Stimulated activated naive CD8-positive, alpha-beta T cell treated with anti-CD3 and anti-CD28 coated beads, Interleukin-15, Interleukin-2, amounts not matched to agents 100 ng/mL and 50 ng/mL, for 24 hours (primary cell): ENCODE measurements around the gene SLIT3.
"Not testable (repeated sequence)": the region's sequence is repeated elsewhere in the genome, so short reads cannot be mapped to it uniquely, and the experiment has no call there.

Experiments
- H3K27ac Mint-ChIP-seq: one replicate; pipeline ENCODE4 v1.8.0; 2021; ENCODE audit warnings: mild to moderate bottlenecking, mixed read lengths
- H3K27me3 Mint-ChIP-seq: one replicate; pipeline ENCODE4 v1.8.0; 2021; ENCODE audit warnings: mixed read lengths
- H3K36me3 Mint-ChIP-seq: one replicate; pipeline ENCODE4 v1.8.0; 2021; ENCODE audit warnings: low read depth, mixed read lengths
- H3K4me1 Mint-ChIP-seq: one replicate; pipeline ENCODE4 v1.8.0; 2021; ENCODE audit warnings: low read depth, mixed read lengths
- H3K4me3 Mint-ChIP-seq: one replicate; pipeline ENCODE4 v1.8.0; 2021; ENCODE audit warnings: mild to moderate bottlenecking, mixed read lengths
- H3K9me3 Mint-ChIP-seq: one replicate; pipeline ENCODE4 v1.8.0; 2021; ENCODE audit warnings: mixed read lengths

Gene SLIT3

DNA sequence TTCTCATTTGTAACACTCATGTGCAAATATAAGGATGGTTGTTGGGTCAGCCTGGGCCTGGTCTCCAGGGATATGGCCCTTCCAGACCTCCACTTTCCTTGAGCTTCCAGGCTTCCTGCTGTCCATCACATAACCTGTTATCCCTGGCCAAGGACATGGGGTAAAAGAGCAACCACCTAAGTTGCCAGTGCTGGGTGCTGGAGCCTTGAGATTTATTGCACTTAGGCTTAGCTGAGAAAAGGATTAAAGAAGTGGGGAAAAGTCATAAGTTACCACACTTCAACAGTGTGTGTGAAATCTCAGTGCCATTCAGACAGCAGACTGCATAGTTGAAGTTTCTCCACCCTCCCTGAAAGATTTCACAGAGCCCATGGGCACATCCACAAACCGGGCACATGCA, 663.1 kb downstream of the SLIT3 start:
- no peaks in the 10 kb centered on the region for H3K4me1 Mint-ChIP-seq
- H3K9me3 Mint-ChIP-seq: no peaks in the 10 kb centered on the region
- no peaks in the 10 kb centered on the region for H3K36me3 Mint-ChIP-seq
- no peaks in the 10 kb centered on the region for H3K27me3 Mint-ChIP-seq
- H3K27ac Mint-ChIP-seq: no peak overlapping the region
- no peak overlapping the region for H3K4me3 Mint-ChIP-seq

DNA sequence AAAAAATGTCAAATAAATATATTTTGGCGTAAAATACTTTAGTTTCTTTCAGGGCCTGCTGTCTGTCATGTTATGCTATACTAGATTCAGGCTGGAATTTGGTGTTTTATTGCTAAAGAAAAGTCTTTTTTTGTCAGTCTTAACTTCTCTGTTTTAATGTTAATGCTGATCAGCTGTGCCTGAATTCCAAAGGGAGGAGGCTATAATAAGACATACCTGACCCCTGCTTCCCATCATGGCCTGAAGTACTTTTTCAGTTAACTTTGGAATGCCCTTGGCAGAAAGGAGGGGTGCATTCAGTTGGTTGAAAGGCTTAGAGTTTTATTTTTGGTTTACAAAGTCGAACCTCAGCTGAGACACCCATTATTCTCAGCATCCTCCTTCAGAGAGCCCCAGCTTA, 663.7 kb downstream of the SLIT3 start:
- no peaks in the 10 kb centered on the region for H3K27me3 Mint-ChIP-seq
- no peak overlapping the region for H3K27ac Mint-ChIP-seq
- no peak overlapping the region for H3K4me3 Mint-ChIP-seq
- H3K9me3 Mint-ChIP-seq: no peaks in the 10 kb centered on the region
- no peaks in the 10 kb centered on the region for H3K4me1 Mint-ChIP-seq
- H3K36me3 Mint-ChIP-seq: no peaks in the 10 kb centered on the region

DNA sequence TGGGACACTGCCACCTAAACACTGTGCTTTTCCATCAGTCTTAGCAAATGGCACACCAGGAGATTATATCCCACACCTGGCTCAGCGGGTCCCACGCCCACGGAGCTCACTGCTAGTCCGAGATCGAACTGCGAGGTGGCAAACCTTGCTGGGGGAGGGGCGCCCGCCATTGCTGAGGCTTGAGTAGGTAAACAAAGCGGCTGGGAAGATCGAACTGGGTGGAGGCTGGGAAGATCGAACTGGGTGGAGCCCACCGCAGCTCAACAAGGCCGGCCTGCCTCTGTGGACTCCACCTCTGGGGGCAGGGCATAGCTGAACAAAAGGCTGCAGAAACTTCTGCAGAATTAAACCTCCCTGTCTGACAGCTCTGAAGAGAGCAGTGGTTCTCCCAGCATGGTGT, 670.0 kb downstream of the SLIT3 start:
- H3K36me3 Mint-ChIP-seq, H3K4me3 Mint-ChIP-seq, H3K9me3 Mint-ChIP-seq, H3K27ac Mint-ChIP-seq, H3K4me1 Mint-ChIP-seq: not testable (repeated sequence)
- H3K27me3 Mint-ChIP-seq: peaks cover 14% of the 10 kb centered on the region

DNA sequence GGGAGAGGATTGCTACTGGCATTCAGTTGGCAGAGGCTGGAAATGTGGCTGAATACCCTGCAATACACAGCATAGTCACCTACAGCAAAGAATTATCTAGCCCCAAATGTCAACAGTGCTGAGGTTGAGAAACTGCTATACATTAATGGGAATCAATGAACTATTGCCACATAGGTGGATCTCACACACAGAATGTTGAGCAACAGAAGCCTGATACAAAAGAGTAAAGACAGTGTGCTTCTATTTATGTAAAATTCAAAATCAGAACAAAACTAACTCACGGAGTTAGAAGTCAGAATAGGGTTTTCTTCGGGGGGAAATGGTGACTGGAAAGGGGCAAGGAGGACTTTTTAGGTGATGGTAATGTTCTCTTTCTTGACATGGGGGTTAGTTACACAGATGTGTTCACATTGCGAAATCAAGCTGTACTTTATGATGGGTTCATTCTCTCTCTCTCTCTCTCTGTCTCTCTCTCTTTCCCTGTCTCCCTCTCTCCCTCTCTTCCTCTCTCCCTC, 676.0 kb downstream of the SLIT3 start:
- peaks cover 9% of the 10 kb centered on the region for H3K27me3 Mint-ChIP-seq
- peaks cover under 1% of the 10 kb centered on the region for H3K9me3 Mint-ChIP-seq
- no peaks in the 10 kb centered on the region for H3K36me3 Mint-ChIP-seq
- H3K4me1 Mint-ChIP-seq: no peaks in the 10 kb centered on the region
- no peak overlapping the region for H3K27ac Mint-ChIP-seq
- H3K4me3 Mint-ChIP-seq: no peak overlapping the region

DNA sequence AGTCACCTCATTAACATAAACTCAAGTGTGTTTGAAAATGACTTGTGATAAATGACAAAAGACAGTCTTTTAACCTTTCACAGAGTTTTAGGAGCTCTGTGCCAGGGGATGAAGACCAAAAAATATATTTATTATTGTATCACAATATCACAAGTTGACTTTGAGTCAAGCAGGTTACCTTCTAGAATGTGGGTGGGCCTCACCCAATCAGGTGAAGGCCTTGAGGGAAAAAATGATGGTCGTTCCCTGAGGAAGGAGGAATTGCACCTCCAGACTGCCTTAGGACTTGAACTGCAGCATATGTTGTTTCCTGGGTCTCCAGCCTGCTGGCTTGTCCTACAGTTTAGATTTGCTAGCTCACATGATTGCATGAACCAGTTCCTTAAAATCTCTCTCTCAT, 680.1 kb downstream of the SLIT3 start:
- H3K4me3 Mint-ChIP-seq: no peak overlapping the region
- no peaks in the 10 kb centered on the region for H3K4me1 Mint-ChIP-seq
- no peaks in the 10 kb centered on the region for H3K36me3 Mint-ChIP-seq
- no peaks in the 10 kb centered on the region for H3K9me3 Mint-ChIP-seq
- H3K27me3 Mint-ChIP-seq: no peaks in the 10 kb centered on the region
- no peak overlapping the region for H3K27ac Mint-ChIP-seq

DNA sequence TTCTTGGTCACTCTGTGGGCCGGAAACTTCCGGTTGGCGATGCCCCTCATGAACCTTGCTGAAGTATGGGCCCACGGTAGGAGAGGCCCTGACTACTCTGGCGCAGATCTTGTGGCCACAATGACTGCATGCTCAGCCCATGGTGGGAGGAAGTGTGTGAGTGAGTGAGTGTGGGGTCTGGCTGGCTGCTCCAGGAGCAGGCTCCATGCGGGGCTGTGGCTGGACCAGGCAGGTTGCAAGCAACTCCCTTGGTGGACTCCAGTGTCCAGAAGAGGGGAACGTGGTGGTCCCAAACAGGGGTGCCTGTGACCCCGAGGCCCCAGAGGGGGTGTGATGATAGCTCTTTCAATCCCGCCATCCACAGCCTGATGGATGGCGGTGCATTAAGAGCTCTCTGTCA, 686.3 kb downstream of the SLIT3 start:
- Mint-ChIP-seq H3K27ac (no peak overlapping the region), H3K36me3 (no peaks in the 10 kb centered on the region), H3K9me3 (peaks cover 6% of the 10 kb centered on the region), H3K4me1 (peaks cover 10% of the 10 kb centered on the region), H3K27me3 (no peaks in the 10 kb centered on the region), H3K4me3 (no peak overlapping the region)

DNA sequence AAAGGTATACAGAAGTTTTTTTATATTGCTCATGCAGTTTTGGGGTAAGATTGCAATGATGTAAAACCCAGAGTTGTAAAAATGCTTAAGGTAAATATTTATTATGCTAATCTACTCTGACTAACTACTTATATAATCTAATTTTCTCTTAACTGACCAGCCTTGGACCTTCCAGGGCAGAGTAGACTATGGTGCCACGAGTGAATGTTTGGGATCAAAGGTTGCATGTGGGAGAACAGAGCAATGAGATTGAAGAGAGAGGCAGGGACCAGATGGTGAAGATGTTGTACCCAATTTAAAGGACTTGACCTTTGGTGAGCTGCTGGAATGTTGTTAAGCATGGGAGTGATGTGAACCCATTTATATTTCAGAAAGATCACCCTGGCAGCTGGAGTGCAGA, 686.9 kb downstream of the SLIT3 start:
- Mint-ChIP-seq H3K27me3 (no peaks in the 10 kb centered on the region), H3K36me3 (no peaks in the 10 kb centered on the region), H3K4me3 (no peak overlapping the region), H3K27ac (no peak overlapping the region), H3K4me1 (peaks cover 10% of the 10 kb centered on the region), H3K9me3 (peaks cover 6% of the 10 kb centered on the region)

DNA sequence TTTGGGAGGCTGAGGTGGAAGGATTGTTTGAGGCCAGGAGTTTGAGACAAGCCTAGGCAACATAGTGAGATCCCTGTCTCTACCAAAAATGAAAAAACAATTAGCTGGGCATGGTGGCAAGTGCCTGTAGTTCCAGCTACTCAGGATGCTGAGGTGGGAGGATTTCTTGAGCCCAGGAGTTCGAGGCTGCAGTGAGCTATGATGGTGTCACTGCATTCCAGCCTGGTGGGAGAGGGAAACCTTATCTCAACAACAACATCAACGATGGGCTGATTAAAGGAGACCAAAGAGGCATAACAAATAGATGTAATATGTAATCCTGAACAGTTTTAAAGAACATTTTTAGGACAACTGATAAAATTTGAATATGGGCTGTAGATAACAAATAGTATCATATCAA, 687.5 kb downstream of the SLIT3 start:
- H3K4me1 Mint-ChIP-seq: peaks cover 15% of the 10 kb centered on the region
- no peak overlapping the region for H3K27ac Mint-ChIP-seq
- H3K27me3 Mint-ChIP-seq: no peaks in the 10 kb centered on the region
- H3K4me3 Mint-ChIP-seq: no peak overlapping the region
- H3K9me3 Mint-ChIP-seq: peaks cover 6% of the 10 kb centered on the region
- H3K36me3 Mint-ChIP-seq: no peaks in the 10 kb centered on the region

DNA sequence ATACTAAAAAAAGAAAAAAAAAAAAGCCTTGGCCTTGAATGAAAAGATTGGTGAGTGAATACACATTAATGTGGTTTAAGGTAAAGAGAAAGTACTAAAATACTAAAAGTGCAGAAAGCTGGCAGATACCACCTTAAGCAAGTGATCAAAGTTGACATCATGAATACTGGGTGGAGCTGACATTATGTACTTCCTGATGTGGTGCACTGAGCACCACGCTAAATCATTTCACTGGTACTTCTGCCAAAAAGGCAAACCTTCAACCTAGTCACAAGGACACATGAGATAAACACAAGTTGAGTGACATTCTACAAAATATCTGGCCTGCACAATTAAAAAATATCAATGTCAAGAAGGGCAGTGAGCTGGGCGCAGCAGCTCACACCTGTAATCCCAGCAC, 687.9 kb downstream of the SLIT3 start:
- Mint-ChIP-seq H3K4me1 (peaks cover 19% of the 10 kb centered on the region), H3K4me3 (no peak overlapping the region), H3K36me3 (no peaks in the 10 kb centered on the region), H3K27me3 (no peaks in the 10 kb centered on the region), H3K9me3 (peaks cover 6% of the 10 kb centered on the region), H3K27ac (peak overlapping the region; percentile 0)

DNA sequence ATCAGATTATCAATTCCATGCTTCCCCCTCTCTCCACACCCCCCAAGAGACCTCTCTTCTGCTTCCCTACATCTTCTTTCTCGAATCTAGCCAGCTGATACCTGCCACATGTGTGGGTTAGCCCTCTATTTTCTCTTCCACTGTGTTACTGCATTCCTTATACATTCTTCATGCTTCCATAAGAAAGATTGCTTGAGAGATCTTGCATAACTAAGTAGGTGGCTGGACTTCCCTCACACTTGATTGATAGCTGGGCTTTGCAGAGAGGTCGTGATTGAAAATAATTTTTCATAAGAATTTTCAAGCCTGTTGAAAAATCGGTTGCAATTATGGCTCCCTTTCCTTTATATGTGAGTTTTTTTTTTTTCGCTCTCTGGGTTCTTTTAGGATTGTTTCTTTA, 688.8 kb downstream of the SLIT3 start:
- Mint-ChIP-seq H3K4me1 (peaks cover 24% of the 10 kb centered on the region), H3K4me3 (no peak overlapping the region), H3K36me3 (no peaks in the 10 kb centered on the region), H3K27ac (no peak overlapping the region), H3K9me3 (peaks cover 6% of the 10 kb centered on the region), H3K27me3 (no peaks in the 10 kb centered on the region)
